GM18502 (cell line): ENCODE measurements around the gene PDE9A.

Experiments
- ATAC-seq: cut with Tn5 transposase; IDR thresholded peaks from one replicate; pipeline ENCODE4 v1.9.1; 2021; ENCODE audit warnings: mild to moderate bottlenecking; ENCODE audit not compliant: unreplicated experiment, poor library complexity

PDE9A gene

DNA sequence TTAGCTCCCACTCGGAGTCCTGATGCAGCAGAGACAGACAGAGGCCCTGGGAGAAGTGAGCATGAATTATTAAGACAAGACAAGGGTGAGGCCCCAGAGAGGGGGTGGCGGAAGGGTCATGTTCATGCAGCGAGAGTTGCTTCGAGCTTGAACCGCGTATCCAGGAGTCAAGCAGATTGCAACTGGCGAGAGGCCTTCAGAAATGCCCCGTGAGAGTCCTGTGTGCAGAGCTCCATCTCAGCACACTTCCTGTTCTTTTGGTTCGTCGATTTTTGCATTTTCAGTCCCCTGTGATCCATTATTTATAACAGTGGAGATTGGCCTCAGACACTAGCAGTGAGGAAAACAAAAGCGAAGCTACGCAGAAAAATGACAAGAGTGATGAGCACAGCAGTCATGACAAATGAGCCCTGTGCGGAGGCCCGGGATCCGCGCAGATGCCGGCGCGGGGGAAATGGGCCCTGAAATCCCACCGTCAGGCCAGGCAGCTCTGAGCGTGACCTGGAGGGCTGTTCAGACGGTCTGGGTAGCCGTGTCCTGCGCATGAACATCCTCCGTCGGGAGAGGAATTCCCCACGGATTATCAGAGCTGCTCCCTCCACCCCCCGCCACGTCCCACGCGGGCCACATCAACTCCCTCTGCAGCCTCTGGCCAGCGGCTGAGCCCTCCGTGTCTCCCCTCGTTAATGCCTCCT lies 15.0 kb downstream of the PDE9A start:
- no peak for ATAC-seq

DNA sequence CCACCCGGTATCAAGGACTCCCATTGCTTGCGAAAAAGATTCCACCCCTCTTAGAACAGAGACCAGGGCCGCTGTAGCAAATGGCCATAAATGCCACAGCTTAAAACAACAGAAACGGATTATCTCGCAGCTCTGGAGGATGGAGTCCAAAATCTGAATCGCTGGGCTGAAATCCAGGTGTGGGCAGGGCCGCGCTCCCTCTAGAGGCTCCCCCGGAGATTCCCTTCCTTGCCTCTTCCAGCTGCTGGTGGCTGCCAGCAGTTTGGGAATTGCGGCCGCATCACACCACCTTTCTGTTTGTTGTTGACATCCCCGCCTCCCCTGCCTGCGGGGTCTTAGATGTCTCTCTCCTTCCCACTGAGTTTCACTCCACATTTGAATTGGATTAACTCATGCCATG lies 15.6 kb downstream of the PDE9A start:
- ATAC-seq, result no peak

DNA sequence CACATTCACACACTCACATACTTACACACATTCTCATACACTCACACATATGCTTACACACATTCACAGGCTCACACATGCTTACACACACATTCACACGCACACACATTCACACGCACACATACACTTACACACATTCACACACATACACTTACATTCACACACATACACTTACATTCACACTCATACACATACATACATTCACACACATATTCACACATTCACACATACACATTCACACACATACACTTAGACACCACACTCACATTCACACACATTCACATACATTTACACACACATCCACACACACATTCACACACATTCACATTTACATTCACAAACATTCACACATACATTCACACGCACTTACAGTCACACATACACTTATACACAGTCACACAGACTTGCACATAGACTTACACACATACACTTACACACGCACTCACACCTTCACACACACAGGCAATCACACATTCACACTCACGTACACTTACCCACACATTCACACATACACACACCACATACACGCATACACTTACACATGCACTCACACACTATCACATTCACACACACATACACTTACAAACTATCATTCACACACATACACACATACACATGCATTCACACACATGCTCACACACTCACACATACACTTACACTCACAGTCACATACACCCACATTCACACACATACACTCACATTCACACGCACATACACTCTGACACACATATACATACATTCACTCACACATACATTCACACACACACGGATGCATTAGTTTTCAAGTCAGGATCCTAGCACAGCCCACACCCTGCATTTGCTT lies 16.8 kb downstream of the PDE9A start:
- no peak for ATAC-seq

DNA sequence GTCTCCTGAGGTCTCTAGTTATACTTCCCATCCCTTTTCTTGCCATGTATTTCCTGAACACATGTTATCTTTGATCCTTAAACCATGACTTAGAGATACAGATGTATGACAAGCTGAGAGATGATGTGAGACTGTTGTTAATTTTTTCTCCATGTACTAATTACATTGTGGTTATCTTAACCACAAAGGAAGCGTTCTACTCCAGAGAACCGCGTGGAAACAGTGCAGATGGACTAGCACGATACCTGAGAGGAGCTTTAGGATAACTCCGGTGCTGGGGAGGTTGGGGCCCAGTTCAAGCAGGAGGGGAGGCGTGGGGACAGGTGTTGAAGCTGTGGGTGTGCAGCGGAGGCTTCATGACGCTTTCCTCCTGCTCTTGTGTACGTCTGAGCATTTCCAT lies 17.5 kb downstream of the PDE9A start:
- ATAC-seq, result no peak

DNA sequence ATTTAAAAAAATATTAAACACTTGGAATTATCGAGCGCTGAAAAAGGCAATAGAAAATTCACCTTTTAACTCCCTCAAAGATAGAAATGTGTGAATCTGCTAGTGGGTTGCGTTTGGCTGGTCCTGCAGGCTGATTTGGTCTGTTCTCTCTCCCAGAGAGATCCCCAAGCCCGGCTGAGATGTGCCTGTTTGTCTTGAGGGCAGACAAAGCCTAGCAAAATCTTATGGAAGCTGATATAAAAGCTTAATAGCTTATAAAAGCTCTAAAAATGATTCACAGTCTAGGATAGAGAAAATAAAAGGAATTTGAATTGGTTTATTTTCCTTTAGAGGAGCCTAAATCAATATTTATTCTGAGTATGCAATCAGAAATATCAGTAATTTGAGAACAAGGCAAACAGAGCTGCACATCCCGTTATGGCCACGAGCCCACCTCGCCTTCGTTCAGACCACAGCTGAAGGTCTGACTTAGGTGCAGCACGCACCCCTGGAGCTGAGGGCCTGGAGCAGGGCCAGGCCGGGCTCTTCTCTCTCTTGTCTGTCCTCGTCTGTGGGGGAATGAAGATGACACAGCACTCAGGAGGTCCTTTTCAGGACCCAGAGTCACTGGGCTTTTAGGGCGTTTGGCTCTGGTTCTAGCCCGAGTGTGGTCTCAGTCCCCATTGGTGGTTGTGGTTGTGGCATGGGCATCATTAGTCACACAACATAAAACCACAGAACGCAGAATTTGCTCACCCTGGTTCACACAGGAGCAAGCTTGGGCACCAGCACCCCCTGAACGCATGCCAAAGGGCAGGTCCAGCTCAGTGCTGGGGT lies 18.6 kb downstream of the PDE9A start:
- no peak for ATAC-seq

DNA sequence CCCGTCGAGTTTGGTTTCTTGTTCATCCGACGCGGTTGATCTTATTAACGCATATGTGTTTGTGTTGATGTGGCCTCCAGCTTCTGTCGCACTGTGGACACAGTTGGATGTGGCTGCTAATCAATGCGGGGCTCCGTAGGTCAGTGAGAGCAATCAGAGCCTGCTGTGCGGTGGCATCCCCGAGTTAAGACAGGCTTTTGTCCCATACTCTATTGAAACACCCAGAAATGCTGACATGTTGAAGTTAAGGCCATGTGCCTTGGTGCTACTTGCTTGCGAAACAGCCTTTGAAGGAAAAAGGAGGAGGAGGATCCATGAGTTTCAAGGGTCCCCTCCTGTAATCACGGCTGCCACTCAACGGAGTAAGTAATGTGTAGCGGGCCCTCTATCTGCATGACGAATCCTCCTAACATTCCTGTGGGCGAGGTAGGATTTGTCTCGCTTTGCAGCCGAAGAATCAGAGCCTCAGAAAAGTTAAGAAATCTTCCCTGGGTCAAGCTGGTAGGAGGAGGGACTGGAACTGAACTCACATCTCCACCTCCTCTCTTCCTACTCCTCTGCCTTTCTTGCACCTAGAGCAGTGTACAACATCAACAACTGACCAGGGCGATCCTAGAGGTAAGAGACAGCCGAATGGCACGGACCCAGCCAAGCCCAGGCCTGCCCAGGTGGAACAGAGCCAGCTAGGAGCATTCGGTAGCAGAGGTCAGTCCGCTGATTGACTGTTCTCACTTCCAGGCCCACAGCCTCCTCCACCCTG lies 19.5 kb downstream of the PDE9A start:
- ATAC-seq, result no peak

DNA sequence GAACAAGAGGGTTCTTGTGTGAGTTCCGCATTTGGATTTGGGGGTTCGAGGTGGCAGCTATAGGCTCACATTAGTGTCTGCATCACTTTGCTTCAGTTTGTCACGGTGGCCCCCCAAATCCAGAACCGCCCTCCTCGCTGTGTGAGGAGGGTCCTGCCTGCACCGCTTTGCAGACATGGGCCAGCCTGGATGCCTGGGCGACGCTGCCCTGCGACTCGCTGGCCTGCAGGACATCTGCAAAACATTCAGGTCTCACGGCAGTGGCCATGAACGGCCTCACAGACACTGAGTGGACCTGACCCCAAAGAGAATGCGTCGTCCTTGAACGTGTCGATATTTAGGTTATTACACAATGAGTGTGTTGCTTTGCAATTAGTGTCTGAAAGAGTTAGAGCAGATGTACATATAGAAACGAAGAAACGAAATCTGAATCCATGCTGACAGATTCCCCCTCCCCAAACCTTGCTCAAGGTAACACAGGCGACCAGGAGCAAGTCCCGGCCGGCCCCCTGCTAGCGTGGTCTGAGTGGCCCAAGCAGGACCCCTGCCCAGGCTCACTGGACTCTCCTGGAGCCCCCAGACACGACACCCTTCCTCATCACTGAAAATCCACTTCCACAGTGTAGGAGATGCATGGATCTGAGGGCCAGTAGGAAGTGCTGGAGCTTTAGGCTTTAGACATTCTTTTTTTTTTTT lies 20.4 kb downstream of the PDE9A start:
- ATAC-seq, result no peak

DNA sequence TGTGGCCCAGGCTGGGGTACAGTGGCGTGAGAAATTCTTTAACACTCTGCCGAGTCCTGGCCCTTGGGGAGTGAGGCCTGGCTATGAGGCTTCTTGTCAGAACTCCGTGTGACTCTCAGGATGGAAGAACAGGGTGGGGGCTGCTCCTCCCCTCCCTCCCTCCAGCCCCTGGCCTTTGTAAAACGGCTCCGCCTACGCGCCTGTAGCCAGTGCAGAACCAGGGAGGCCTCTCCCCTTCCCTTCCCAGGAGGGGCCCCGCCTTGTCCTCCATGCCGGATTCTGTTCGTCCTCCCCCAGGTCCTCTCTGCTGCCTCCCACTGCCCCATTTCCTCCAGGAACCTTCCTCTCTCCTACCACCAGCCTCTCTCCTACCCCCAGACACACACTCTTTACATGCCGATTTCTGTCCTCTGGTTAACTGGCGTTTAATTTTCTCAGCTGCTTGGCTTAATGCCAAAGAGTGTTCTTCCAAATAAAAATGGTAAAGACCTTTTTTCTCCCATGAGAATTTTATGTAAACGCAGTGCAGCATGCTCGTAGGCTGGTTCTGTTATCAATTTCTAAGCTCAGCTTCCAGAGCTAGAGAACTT lies 21.0 kb downstream of the PDE9A start:
- ATAC-seq, result no peak

DNA sequence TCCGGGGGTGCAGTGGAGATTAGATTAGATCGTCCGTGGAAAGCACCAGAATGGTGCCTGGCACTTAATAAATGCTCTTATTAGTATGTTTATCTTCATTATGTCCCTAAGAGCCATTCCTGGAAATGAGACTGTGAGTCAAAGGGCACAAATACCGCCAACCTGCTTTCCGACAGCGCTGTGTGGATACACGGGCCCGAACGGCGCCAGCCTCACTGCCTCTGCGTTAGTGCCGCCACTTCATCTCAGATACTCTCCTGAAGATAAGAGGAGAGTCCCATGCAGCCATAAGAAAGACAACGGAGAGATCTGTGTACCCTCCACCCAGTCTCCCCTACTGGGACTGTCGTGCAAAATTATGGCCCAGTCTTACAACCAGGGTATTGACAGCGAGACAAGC lies 22.0 kb downstream of the PDE9A start:
- ATAC-seq, result no peak

DNA sequence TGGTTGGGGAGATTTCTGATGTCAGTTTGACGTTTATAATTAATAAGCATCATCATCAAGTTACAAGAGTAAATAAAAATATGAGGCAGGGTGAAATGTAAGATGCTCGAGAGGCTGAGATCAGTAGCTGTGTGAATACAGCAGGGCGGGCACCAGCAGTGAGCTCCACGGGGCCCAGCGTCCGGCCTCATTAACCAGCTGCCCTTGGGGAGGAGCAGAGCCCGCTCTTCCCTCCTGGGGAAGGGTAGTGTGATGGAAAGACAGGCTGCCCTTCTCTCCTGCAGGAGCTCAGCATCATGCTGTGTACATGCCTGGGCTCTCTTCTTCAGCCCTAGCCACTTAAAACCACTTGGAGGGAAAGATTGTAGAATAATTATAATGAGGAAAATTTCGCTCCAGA lies 23.4 kb downstream of the PDE9A start:
- no peak for ATAC-seq

DNA sequence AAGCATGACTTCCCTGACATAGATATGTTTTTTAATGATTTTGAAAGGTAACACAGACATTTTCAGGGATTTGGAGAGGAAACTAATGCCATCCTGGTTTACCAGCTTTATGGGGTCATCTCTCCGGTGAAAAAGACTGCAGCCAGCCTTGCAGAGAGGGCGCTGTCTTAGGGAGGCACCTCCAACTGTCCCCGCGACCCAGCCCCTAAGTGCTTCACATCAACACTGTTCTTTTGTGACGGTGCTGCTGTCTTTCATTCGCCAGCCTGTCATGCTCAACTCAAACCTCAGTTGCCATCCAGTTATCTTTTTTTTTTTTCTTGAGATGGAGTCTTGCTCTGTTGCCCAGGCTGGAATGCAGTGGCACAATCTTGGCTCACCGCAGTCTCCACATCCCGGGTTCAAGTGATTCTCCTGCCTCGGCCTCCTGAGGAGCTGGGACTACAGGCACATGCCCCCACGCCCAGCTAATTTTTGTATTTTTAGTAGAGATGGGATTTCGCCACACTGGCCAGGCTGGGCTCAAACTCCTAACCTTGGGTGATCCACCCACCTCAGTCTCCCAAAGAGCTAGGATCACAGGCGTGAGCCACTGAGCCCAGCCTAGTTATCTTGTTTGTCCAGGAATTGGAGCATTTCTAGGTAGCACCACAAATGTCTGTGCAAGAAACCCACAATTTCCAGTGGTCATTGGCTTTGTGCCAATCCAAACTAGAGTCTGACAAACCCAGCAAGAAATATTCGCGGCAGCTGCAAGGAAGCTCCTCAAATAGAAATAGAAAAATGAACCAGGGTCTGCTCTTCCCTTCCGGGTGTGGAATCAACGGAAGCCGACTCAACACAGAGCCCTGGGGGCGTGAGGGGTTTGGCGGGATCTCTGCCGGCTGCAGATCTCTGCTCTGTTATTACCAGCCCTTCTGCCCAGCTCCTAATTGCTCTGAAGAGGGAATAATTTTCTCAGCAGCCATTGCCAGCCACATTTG lies 24.2 kb downstream of the PDE9A start:
- no peak for ATAC-seq

DNA sequence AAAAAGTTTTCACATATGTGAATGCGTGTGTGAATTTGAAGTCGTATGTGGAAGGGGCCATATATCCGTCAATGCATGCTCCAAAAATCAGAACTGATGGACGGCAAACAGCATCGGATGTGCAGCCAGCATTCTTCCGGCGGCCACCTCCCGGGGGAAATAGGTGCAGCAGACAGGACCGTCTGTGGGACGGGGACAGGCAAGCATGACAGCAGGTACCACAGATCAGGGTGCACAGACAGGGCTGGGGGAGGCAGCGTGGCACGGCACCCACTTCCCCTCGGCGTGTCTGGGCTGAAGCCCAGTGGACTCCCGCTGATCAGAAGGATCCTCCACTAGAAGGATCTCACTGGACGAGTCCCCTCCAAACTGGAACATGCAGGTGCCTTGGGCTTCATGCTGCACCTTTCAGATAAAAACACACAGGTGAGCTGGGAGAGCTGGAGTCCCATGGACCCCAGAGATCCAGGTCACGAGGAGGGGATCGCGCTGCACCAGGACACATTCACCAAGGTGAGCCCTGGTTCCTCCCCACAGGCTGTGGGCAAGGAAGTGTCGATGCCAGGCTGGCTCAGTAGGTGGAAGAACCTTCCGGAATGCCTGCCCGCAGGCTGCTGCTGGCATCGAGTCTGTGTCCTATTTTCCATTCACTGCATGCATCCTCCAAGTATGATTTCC lies 25.3 kb downstream of the PDE9A start:
- ATAC-seq, result no peak

DNA sequence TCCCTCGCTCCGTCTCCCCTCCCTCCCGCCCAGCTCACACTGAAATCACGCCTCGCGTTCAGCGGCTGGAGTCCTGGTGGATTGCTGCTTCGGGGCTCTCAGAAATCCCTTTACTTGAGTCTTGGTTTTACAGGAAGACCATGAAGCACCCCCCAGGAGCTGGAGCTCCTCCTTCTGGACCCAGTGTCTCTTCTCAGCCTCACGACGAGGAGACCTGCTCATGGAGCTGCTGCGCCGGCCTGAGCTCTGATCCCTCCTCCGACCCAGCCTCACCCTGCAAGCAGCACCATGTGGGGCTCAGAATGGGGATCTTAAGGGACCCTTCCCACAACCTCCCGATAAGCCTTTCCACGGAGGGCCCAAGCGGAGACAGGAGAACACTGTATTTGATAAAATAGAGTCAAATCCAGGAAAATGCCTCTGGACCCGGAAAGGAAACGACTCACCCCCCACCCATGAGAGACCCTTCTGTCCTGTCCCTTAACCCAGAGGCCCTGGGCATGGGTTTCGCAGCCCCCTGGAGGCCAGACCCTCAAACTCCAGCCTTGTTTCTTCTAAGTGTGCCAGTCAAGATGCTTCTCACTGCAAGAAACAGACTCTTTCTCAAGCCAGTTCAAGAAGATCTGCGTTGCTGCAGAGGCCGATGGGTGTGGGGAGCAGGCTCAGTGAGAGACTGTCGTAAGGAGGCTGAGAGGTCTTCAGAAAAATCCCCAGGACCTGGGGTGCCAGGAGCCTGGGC lies 26.1 kb downstream of the PDE9A start:
- no peak for ATAC-seq

DNA sequence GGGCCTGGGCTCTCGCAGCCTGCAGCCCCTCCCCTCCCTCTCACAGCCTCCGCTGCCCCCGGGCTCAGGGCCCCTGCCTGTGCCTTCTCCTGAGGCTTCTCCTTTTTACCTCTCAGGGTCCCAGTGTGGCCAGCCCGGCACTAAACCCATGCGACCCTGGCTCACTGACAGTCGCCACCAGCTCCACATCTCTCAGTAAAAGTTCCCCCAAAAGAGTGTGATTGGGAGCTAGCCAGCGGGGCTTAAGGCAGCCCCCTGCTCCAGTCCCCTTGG lies 26.6 kb downstream of the PDE9A start:
- ATAC-seq, result no peak

DNA sequence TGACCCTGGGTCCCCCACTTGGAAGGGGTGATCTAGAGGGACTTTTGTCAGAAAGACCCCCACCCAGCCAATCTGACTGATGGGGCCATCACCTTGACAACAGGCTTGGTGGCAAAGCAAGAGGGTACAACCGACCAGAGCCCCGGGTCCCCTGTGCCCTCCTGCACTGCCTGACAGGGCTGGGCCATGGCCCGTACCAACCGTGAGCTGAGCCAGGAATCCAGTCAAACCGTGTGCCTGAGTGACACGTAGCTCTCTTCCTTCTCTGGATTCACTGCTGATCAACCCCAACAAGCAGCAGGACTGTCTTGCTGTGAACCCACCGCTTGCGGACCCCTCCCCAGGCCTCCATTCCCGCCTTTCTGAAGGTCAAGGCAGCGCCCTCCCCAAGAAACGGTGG lies 27.0 kb downstream of the PDE9A start:
- no peak for ATAC-seq

DNA sequence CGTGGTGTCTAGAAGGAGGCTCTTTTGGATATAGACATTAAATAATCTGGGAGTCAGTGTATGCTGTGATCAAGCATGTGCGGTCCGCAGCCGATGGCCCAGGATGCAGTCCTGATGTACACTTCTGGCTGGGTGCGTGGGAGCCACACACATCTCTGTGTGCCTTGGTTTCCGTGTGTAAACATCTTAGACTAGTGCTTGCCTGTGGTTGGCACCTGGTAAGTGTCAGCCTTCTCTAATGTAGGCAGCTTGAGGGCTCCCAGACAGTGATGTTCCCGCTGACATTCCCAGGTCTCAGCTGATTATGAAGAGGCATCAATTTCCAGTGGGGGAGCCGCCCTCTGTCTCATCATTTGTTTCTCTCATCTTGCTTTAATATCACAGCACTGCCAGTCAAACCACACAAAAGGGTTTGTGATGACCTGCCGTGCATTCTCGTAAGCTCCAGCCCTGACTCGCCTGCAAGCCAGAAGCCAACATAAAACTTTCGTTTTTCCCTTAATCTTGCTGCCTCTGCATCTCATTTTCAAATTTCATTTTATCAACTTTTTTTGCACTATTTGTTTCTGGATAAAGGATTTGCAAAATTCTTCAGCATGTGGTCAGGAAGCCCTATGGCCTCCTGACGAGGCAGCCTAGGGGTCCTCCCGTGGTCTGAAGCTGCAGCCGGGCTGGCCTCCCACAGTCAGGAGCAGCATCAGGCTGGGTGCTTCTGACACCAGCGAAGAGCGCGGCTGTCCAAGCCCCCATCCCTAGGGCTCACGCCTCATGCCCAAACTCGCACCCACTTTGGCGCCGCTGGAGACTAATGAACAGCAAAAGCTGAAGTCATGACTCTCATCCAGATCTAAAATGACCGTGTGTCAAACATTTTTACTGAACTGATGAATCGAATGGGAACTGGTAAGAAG lies 28.1 kb downstream of the PDE9A start:
- ATAC-seq, result no peak
